Liver (tissue), 9 donors: ENCODE data around the gene AKAP10. TPM values are rescaled to one million over a fixed set of nuclear protein-coding genes. Genes with fewer than 3 reads are reported as not detected.
"Not testable (repeated sequence)": the region's sequence is repeated elsewhere in the genome, so short reads cannot be mapped to it uniquely, and the experiment has no call there.

Experiments used
- DNase-seq: peaks from one replicate; pipeline ENCODE4 v3.0.0-alpha.2; 2017; ENCODE audit warnings: low spot score
- H3K27ac ChIP-seq, 2 donors: one replicate each; pipeline ENCODE4 v1.7.0; 2013; ENCODE audit warnings: inconsistent platforms in 2 of 2, low read length in 2 of 2, control low read depth in 1 of 2, low read depth in 1 of 2, mild to moderate bottlenecking in 1 of 2
- H3K27me3 ChIP-seq, 4 donors: one replicate each; pipeline versions ENCODE4 v1.6.1 to v1.7.0; 2013; ENCODE audit warnings: low read length in 3 of 4, inconsistent platforms in 1 of 4, mild to moderate bottlenecking in 1 of 4, moderate library complexity in 1 of 4; ENCODE audit not compliant: control insufficient read depth in 4 of 4, insufficient read depth in 4 of 4
- H3K36me3 ChIP-seq, 4 donors: one replicate each; pipeline versions ENCODE4 v1.6.1 to v1.7.0; 2013; ENCODE audit warnings: low read length in 3 of 4, mild to moderate bottlenecking in 3 of 4, low read depth in 1 of 4, moderate library complexity in 1 of 4; ENCODE audit not compliant: control insufficient read depth in 4 of 4, insufficient read depth in 3 of 4
- H3K4me1 ChIP-seq, 4 donors: one replicate each; pipeline versions ENCODE4 v1.6.1 to v1.7.0; 2013; ENCODE audit warnings: low read length in 3 of 4, mild to moderate bottlenecking in 3 of 4, moderate library complexity in 1 of 4; ENCODE audit not compliant: control insufficient read depth in 4 of 4, insufficient read depth in 4 of 4
- H3K4me3 ChIP-seq, 3 donors: one replicate each; pipeline versions ENCODE4 v1.6.1 to v1.7.0; 2013; ENCODE audit warnings: low read length in 3 of 3, control low read depth in 1 of 3, low read depth in 1 of 3, mild to moderate bottlenecking in 1 of 3
- H3K9ac ChIP-seq, 2 donors: one replicate each; pipeline ENCODE4 v1.7.0; 2013; ENCODE audit warnings: low read length in 2 of 2, mild to moderate bottlenecking in 2 of 2, moderate library complexity in 2 of 2, control low read depth in 1 of 2, low read depth in 1 of 2
- H3K9me3 ChIP-seq, 4 donors: one replicate each; pipeline versions ENCODE4 v1.6.1 to v1.7.0; 2013; ENCODE audit warnings: low read length in 3 of 4; ENCODE audit not compliant: control insufficient read depth in 4 of 4
- EGR1 ChIP-seq, 2 donors: IDR thresholded peaks; 2 replicates each; pipeline ENCODE4 v1.6.1; 2016 to 2018; ENCODE audit warnings: antibody characterized with exemption in 2 of 2, low read depth in 2 of 2
- FOXA1 ChIP-seq: IDR thresholded peaks from 2 replicates; pipeline ENCODE4 v1.6.1; 2016; ENCODE audit warnings: antibody characterized with exemption
- FOXA2 ChIP-seq: IDR thresholded peaks from 2 replicates; pipeline ENCODE4 v1.6.1; 2016; ENCODE audit warnings: antibody characterized with exemption
- HNF4A ChIP-seq, 2 donors: conservative IDR thresholded peaks; 2 replicates each; pipeline ENCODE4 v1.6.1; 2016; ENCODE audit warnings: antibody characterized with exemption in 2 of 2, mild to moderate bottlenecking in 2 of 2
- JUND ChIP-seq, 2 donors: IDR thresholded peaks; 2 replicates each; pipeline ENCODE4 v1.6.1; 2016; ENCODE audit warnings: antibody characterized with exemption in 2 of 2
- NR2F2 ChIP-seq: IDR thresholded peaks from 2 replicates; pipeline ENCODE4 v1.6.1; 2016; ENCODE audit warnings: antibody characterized with exemption
- RAD21 ChIP-seq, 2 donors: IDR thresholded peaks; 2 replicates each; pipeline ENCODE4 v1.6.1; 2016; ENCODE audit warnings: antibody characterized with exemption in 2 of 2, mild to moderate bottlenecking in 2 of 2
- RXRA ChIP-seq, 2 donors: IDR thresholded peaks; 2 replicates each; pipeline ENCODE4 v1.6.1; 2017 to 2018; ENCODE audit warnings: antibody characterized with exemption in 2 of 2, mild to moderate bottlenecking in 1 of 2
- TAF1 ChIP-seq: conservative IDR thresholded peaks from 2 replicates; pipeline ENCODE4 v1.6.1; 2016; ENCODE audit warnings: antibody characterized with exemption, mild to moderate bottlenecking
- YY1 ChIP-seq: IDR thresholded peaks from 2 replicates; pipeline ENCODE4 v1.6.1; 2016; ENCODE audit warnings: antibody characterized with exemption, mild to moderate bottlenecking
- WGBS: extraction: QIAGEN DNeasy Blood & Tissue Kit; methylation state at CpG from one replicate; pipeline ENCODE4 v1.1.7; 2013; 5-methylcytosine and 5-hydroxymethylcytosine counted together
- polyA plus RNA-seq, 2 donors: library from polyadenylated mRNA; stranded (reverse) in 1 of 2; unstranded in 1 of 2; fragments of 200-250 nt in 1 of 2; fragments of >200 nt in 1 of 2; fragmentation: Nextera tagmentation in 1 of 2; extraction: Ambion mirVana in 1 of 2; gene quantifications; one replicate each; pipeline versions ENCODE4 v1.2.1 to v1.2.3, GENCODE V29; 2013 to 2015
- total RNA-seq, 2 donors: library from RNA; depleted of rRNA; stranded (reverse); fragments of >200 nt; gene quantifications; one replicate each; pipeline ENCODE4 v1.2.3, GENCODE V29; 2014
- TF ChIP-seq, protein P1 (sequence below): IDR thresholded peaks from 2 replicates; pipeline ENCODE4 v1.6.1; 2016; ENCODE audit warnings: antibody characterized with exemption, mild to moderate bottlenecking
- TF ChIP-seq, protein P2 (sequence below): IDR thresholded peaks from 2 replicates; pipeline ENCODE4 v1.6.1; 2016; ENCODE audit warnings: antibody characterized with exemption
- donor health status: healthy.
- donor health status: healthy.
- donor health status: healthy.
- donor health status: healthy.
- donor health status: healthy.

Gene AKAP10
- total and polyA plus RNA-seq, 4 donors: 4.2 to 16.3 (median 10.1) TPM

DNA sequence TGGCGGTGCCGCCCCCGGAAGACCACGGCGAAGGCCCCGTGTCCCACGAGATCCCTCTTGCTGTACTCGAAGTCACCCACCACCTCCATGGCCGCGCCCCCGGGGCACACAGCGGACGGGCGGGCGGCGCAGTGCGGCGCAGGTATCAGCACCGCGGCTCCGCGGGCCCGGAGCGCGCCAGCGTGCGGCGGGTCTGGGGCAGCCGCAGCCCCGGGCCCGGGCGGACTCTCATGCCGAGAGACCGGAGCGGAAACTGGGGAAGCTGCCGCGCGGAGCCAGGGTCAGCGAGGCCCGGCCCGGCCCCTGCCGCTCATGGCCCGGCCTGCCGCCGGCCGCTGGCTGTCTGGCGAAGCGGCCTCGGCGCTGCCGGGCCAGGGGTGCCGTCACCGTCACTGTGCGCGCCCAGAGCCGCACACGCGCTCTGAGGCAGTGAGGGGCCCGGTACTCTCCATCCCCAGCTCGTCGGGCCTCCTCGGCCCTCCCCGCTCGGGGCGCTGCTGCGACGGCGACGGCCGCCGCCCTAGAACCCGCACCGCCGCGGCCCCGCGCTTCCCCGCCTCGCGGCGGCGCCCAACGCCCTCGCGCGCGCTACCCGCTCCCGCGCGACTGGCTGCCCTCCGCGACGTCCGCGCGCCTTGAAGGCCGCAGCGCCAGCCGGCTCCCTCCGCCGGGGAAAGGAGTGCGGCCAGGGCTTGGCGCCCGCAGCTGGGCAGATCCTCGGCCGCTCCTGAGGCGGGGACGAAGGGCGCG lies 110.1 kb downstream of the AKAP10 start, which contains the start of gene ULK2:
ULK2 (minus strand) TSS at position 608 of the 750 bp plus-strand sequence; CDS start at position 89, 519 bp downstream.
- H3K9me3 ChIP-seq: no peaks in the 10 kb centered on the region
- peak within 1 kb of the TSS; percentile 61 to 77 for H3K9ac ChIP-seq
- DNase-seq: peak; percentile 60
- 1% methylated on average over 111 of the region's 111 CpGs for WGBS
- peak within 1 kb of the TSS; percentile 33 to 96 (median 80) for H3K4me3 ChIP-seq
- no peaks in the 10 kb centered on the region for H3K36me3 ChIP-seq
- H3K27ac ChIP-seq: peak within 1 kb of the TSS; percentile 51 to 64
- TF ChIP-seq EGR1 (IDR thresholded peaks at IDR 0.05; ENCODE audit: low read depth in 2 of 2) (no peak), JUND (IDR thresholded peaks at IDR 0.05) (no peak), NR2F2 (no peak), YY1 (no peak), FOXA1 (no peak), FOXA2 (no peak)
- TF ChIP-seq, protein P1, sequence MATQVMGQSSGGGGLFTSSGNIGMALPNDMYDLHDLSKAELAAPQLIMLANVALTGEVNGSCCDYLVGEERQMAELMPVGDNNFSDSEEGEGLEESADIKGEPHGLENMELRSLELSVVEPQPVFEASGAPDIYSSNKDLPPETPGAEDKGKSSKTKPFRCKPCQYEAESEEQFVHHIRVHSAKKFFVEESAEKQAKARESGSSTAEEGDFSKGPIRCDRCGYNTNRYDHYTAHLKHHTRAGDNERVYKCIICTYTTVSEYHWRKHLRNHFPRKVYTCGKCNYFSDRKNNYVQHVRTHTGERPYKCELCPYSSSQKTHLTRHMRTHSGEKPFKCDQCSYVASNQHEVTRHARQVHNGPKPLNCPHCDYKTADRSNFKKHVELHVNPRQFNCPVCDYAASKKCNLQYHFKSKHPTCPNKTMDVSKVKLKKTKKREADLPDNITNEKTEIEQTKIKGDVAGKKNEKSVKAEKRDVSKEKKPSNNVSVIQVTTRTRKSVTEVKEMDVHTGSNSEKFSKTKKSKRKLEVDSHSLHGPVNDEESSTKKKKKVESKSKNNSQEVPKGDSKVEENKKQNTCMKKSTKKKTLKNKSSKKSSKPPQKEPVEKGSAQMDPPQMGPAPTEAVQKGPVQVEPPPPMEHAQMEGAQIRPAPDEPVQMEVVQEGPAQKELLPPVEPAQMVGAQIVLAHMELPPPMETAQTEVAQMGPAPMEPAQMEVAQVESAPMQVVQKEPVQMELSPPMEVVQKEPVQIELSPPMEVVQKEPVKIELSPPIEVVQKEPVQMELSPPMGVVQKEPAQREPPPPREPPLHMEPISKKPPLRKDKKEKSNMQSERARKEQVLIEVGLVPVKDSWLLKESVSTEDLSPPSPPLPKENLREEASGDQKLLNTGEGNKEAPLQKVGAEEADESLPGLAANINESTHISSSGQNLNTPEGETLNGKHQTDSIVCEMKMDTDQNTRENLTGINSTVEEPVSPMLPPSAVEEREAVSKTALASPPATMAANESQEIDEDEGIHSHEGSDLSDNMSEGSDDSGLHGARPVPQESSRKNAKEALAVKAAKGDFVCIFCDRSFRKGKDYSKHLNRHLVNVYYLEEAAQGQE: no peak
- H3K4me1 ChIP-seq: peaks cover 5 to 14% (median 7%) of the 10 kb centered on the region in 4 donors
- no peaks in the 10 kb centered on the region for H3K27me3 ChIP-seq

DNA sequence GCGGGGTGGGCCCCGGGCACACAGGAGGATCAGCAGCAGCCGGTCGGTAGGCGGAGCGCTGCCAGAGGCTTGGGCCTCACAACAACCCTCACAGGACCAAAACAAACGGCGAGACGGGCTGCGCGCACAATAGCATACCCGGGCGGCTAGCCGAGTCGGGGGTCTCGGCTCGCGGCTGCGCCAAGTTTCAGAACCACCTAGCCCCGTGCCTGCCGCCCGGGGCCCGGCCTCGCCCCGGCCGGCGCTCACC lies 110.6 kb downstream of the AKAP10 start:
- H3K4me1 ChIP-seq: peaks cover 5 to 14% (median 7%) of the 10 kb centered on the region in 4 donors
- no peaks in the 10 kb centered on the region for H3K36me3 ChIP-seq
- H3K9me3 ChIP-seq: no peaks in the 10 kb centered on the region
- under 1% methylated on average over 27 of the region's 27 CpGs for WGBS
- H3K9ac ChIP-seq: peak overlapping the region; percentile 53 to 77
- no peaks in the 10 kb centered on the region for H3K27me3 ChIP-seq
- H3K4me3 ChIP-seq: peak overlapping the region; percentile 33 to 96 (median 80)
- no peak for TF ChIP-seq FOXA1
- TF ChIP-seq RAD21 (IDR thresholded peaks at IDR 0.05): peak; percentile 40 to 43
- TF ChIP-seq, protein P2, sequence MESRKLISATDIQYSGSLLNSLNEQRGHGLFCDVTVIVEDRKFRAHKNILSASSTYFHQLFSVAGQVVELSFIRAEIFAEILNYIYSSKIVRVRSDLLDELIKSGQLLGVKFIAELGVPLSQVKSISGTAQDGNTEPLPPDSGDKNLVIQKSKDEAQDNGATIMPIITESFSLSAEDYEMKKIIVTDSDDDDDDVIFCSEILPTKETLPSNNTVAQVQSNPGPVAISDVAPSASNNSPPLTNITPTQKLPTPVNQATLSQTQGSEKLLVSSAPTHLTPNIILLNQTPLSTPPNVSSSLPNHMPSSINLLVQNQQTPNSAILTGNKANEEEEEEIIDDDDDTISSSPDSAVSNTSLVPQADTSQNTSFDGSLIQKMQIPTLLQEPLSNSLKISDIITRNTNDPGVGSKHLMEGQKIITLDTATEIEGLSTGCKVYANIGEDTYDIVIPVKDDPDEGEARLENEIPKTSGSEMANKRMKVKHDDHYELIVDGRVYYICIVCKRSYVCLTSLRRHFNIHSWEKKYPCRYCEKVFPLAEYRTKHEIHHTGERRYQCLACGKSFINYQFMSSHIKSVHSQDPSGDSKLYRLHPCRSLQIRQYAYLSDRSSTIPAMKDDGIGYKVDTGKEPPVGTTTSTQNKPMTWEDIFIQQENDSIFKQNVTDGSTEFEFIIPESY: no peak
- peak overlapping the region; percentile 51 to 64 for H3K27ac ChIP-seq
- DNase-seq: peak; percentile 55

DNA sequence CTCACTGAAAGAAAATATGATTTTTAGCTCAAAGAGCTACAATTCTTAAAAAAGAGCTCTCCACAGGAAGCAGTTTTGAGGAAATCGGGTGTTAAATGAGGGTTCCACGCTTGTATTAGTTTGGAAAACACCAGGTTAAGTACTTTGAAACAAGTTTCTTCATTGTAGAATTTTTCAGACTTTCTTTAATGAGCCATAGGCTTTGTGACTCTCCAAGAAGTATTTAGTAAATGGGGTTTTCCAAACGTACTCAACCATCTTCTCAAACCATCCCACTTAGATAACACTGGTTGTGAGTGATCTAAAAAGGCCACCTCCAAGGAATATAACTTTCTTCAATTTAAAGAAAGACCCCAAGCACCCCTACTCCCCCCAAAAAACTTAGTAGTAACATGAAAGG lies 112.6 kb downstream of the AKAP10 start:
- no peak overlapping the region for H3K4me3 ChIP-seq
- H3K4me1 ChIP-seq: peaks cover 5 to 14% (median 7%) of the 10 kb centered on the region in 4 donors
- TF ChIP-seq HNF4A (conservative IDR thresholded peaks at IDR 0.05) (no peak), RXRA (IDR thresholded peaks at IDR 0.05) (no peak), TAF1 (no peak), YY1 (no peak)
- no peak for DNase-seq
- H3K27ac ChIP-seq: no peak overlapping the region
- H3K9ac ChIP-seq: no peak overlapping the region
- H3K27me3 ChIP-seq: no peaks in the 10 kb centered on the region
- 93% methylated on average over 3 of the region's 3 CpGs for WGBS
- H3K9me3 ChIP-seq: no peaks in the 10 kb centered on the region
- peaks cover 0 to 4% (median 0%) of the 10 kb centered on the region in 4 donors for H3K36me3 ChIP-seq

DNA sequence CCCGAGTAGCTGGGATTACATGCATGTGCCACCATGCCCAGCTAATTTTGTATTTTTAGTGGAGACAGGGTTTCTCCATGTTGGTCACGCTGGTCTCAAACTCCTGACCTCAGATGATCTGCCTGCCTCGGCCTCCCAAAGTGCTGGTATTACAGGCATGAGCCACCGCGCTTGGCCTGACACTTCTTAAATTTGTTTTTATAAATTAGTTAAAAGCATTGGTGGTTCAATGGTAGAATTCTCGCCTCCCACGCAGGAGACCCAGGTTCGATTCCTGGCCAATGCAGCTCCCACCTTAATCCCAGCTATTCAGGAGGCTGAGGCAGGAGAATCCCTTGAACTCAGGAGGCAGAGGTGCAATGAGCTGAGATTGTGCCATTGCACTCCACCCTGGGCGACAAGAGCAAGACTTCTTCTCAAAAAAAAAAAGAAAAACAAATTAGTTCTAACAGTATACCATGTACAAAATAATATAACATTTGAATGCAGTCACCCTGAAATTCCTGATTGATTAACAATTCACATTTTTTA lies 116.9 kb downstream of the AKAP10 start:
- not testable (repeated sequence) for H3K36me3 ChIP-seq, H3K9ac ChIP-seq, H3K4me3 ChIP-seq, H3K4me1 ChIP-seq, DNase-seq, H3K27me3 ChIP-seq, H3K27ac ChIP-seq, H3K9me3 ChIP-seq
- WGBS: 96% methylated on average over 9 of the region's 9 CpGs
